ENCODE results near the gene LY6G5C.
A peak's percentile ranks its signal among the peaks of the same experiment; 100 is the strongest.

Gene LY6G5C

GRCh38 chr6:31702819-31703716 lies 22.2 kb upstream of the LY6G5C start, which contains the start of gene ABHD16A:
ABHD16A (minus strand) TSS chr6:31703324; CDS start chr6:31703281, 43 bp downstream.
- peaks cover 9% of the 10 kb centered on the region for H3K36me3 ChIP-seq (ENCODE audit: control insufficient read depth, insufficient read depth, low read length)
- H3K4me1 ChIP-seq (ENCODE audit: control insufficient read depth, insufficient read depth, low read length, poor library complexity, severe bottlenecking) = peaks cover 18% of the 10 kb centered on the region
- H3K4me3 ChIP-seq (ENCODE audit: insufficient read depth, low read depth, low read length, poor library complexity, severe bottlenecking) = peak within 1 kb of the TSS; percentile 91
- H3K27ac ChIP-seq (ENCODE audit: insufficient read depth, low read length, poor library complexity, severe bottlenecking) = peak within 1 kb of the TSS; percentile 99
- H3K9me3 ChIP-seq (ENCODE audit: control insufficient read depth, low read length) = no peaks in the 10 kb centered on the region
- H3K27me3 ChIP-seq (replicated peaks; ENCODE audit: control insufficient read depth, insufficient read depth, low read length, poor library complexity, severe bottlenecking) = no peaks in the 10 kb centered on the region
- DNase-seq = peak; percentile 89 to 94 (median 94)

DNA sequence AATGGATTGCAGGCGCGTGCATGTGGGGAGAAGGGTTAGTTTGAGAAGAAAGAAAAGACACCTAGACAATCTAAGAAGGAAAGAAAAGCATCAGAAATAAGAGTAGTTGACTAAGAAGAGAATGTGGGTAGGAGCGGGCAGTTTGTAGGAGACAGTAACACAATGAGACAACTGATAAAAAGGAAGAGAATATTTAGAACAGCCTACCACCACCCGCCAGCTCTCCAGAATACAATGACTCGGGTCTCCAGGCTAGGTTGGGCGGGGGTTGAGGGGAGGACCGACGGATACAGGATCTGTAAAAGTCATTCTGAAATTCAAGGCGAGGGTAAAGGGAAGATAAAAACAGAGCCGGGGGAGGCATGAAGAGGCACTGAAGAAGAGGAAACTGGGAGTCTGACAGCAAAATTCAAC lies 21.5 kb upstream of the LY6G5C start:
- peak overlapping the region; percentile 99 for H3K27ac ChIP-seq (ENCODE audit: insufficient read depth, low read length, poor library complexity, severe bottlenecking)
- peak overlapping the region; percentile 91 for H3K4me3 ChIP-seq (ENCODE audit: insufficient read depth, low read depth, low read length, poor library complexity, severe bottlenecking)
- no peaks in the 10 kb centered on the region for H3K9me3 ChIP-seq (ENCODE audit: control insufficient read depth, low read length)
- peaks cover 18% of the 10 kb centered on the region for H3K4me1 ChIP-seq (ENCODE audit: control insufficient read depth, insufficient read depth, low read length, poor library complexity, severe bottlenecking)
- no peaks in the 10 kb centered on the region for H3K27me3 ChIP-seq (replicated peaks; ENCODE audit: control insufficient read depth, insufficient read depth, low read length, poor library complexity, severe bottlenecking)
- peaks cover 9% of the 10 kb centered on the region for H3K36me3 ChIP-seq (ENCODE audit: control insufficient read depth, insufficient read depth, low read length)
- DNase-seq = no peak

- Histone ChIP-seq H3K9me3 (ENCODE audit: control insufficient read depth, low read length) (no peaks in the 10 kb centered on the region), H3K27me3 (replicated peaks; ENCODE audit: control insufficient read depth, insufficient read depth, low read length, poor library complexity, severe bottlenecking) (no peaks in the 10 kb centered on the region), H3K36me3 (ENCODE audit: control insufficient read depth, insufficient read depth, low read length) (peaks cover 11% of the 10 kb centered on the region), H3K27ac (ENCODE audit: insufficient read depth, low read length, poor library complexity, severe bottlenecking) (no peak overlapping the region), H3K4me1 (ENCODE audit: control insufficient read depth, insufficient read depth, low read length, poor library complexity, severe bottlenecking) (peaks cover 18% of the 10 kb centered on the region), H3K4me3 (ENCODE audit: insufficient read depth, low read depth, low read length, poor library complexity, severe bottlenecking) (peak overlapping the region; percentile 91)
- no peak for DNase-seq
Measured at GRCh38 chr6:31701666-31702404, 21.0 kb upstream of the LY6G5C start.

- H3K4me1 ChIP-seq (ENCODE audit: control insufficient read depth, insufficient read depth, low read length, poor library complexity, severe bottlenecking) = peaks cover 18% of the 10 kb centered on the region
- no peak for DNase-seq
- H3K27ac ChIP-seq (ENCODE audit: insufficient read depth, low read length, poor library complexity, severe bottlenecking) = no peak overlapping the region
- H3K27me3 ChIP-seq (replicated peaks; ENCODE audit: control insufficient read depth, insufficient read depth, low read length, poor library complexity, severe bottlenecking) = no peaks in the 10 kb centered on the region
- no peaks in the 10 kb centered on the region for H3K9me3 ChIP-seq (ENCODE audit: control insufficient read depth, low read length)
- peaks cover 20% of the 10 kb centered on the region for H3K36me3 ChIP-seq (ENCODE audit: control insufficient read depth, insufficient read depth, low read length)
- no peak overlapping the region for H3K4me3 ChIP-seq (ENCODE audit: insufficient read depth, low read depth, low read length, poor library complexity, severe bottlenecking)
Measured at GRCh38 chr6:31700740-31701401, 20.0 kb upstream of the LY6G5C start.

DNA sequence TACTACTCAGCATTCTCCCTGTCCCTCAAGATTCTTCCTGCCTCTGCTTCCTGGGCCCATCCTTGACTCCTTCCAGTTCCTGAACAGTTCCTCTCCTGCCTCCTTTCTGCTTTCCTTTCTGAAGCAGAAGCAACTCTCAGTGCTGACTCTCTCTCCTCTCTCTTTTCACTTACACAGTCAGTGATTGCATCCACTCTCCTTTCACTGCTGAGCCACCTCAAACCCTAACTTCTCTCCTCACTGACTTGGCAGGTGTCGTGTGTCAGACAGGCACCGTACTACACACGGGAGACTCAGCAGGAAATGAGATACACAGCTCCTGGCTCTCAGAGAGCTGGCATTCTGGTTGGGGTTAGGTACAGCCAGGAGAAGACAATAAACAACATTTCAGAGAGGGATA lies 16.7 kb upstream of the LY6G5C start:
- no peaks in the 10 kb centered on the region for H3K27me3 ChIP-seq (replicated peaks; ENCODE audit: control insufficient read depth, insufficient read depth, low read length, poor library complexity, severe bottlenecking)
- no peak overlapping the region for H3K27ac ChIP-seq (ENCODE audit: insufficient read depth, low read length, poor library complexity, severe bottlenecking)
- no peak for DNase-seq
- H3K36me3 ChIP-seq (ENCODE audit: control insufficient read depth, insufficient read depth, low read length) = peaks cover 43% of the 10 kb centered on the region
- H3K4me3 ChIP-seq (ENCODE audit: insufficient read depth, low read depth, low read length, poor library complexity, severe bottlenecking) = no peak overlapping the region
- peaks cover 17% of the 10 kb centered on the region for H3K4me1 ChIP-seq (ENCODE audit: control insufficient read depth, insufficient read depth, low read length, poor library complexity, severe bottlenecking)
- no peaks in the 10 kb centered on the region for H3K9me3 ChIP-seq (ENCODE audit: control insufficient read depth, low read length)

GRCh38 chr6:31693535-31693934 lies 12.7 kb upstream of the LY6G5C start:
- peaks cover 68% of the 10 kb centered on the region for H3K36me3 ChIP-seq (ENCODE audit: control insufficient read depth, insufficient read depth, low read length)
- no peaks in the 10 kb centered on the region for H3K27me3 ChIP-seq (replicated peaks; ENCODE audit: control insufficient read depth, insufficient read depth, low read length, poor library complexity, severe bottlenecking)

GRCh38 chr6:31692886-31693285 lies 12.0 kb upstream of the LY6G5C start:
- H3K27ac ChIP-seq (ENCODE audit: insufficient read depth, low read length, poor library complexity, severe bottlenecking) = no peak overlapping the region
- DNase-seq = no peak
- no peaks in the 10 kb centered on the region for H3K9me3 ChIP-seq (ENCODE audit: control insufficient read depth, low read length)
- H3K4me3 ChIP-seq (ENCODE audit: insufficient read depth, low read depth, low read length, poor library complexity, severe bottlenecking) = no peak overlapping the region
- no peaks in the 10 kb centered on the region for H3K4me1 ChIP-seq (ENCODE audit: control insufficient read depth, insufficient read depth, low read length, poor library complexity, severe bottlenecking)
- H3K27me3 ChIP-seq (replicated peaks; ENCODE audit: control insufficient read depth, insufficient read depth, low read length, poor library complexity, severe bottlenecking) = no peaks in the 10 kb centered on the region
- H3K36me3 ChIP-seq (ENCODE audit: control insufficient read depth, insufficient read depth, low read length) = peaks cover 74% of the 10 kb centered on the region

More at GRCh38 chr6:31693535-31693934, 12.7 kb upstream of the LY6G5C start:
- no peak for DNase-seq
- no peaks in the 10 kb centered on the region for H3K4me1 ChIP-seq (ENCODE audit: control insufficient read depth, insufficient read depth, low read length, poor library complexity, severe bottlenecking)
- H3K9me3 ChIP-seq (ENCODE audit: control insufficient read depth, low read length) = no peaks in the 10 kb centered on the region
- no peak overlapping the region for H3K4me3 ChIP-seq (ENCODE audit: insufficient read depth, low read depth, low read length, poor library complexity, severe bottlenecking)
- no peak overlapping the region for H3K27ac ChIP-seq (ENCODE audit: insufficient read depth, low read length, poor library complexity, severe bottlenecking)

DNA sequence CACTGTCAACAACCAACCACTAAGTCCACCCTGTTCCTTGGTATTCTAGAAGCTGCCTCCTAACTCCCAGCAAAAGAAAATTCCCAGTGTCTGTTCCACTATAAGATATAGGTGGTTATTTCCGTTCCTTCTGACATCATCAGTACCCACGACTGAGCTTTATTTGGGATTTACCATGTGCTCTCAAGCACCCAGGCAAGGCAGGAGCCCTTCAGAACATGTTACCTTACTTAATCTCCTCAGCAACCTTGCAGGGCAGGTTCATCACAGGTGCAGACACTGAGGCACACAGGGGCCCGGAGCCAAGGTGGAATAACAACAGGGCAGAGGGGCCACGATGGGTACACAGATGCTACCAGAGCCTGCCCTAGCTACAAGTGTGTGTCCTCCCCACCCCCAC lies 11.5 kb upstream of the LY6G5C start:
- H3K27ac ChIP-seq (ENCODE audit: insufficient read depth, low read length, poor library complexity, severe bottlenecking) = no peak overlapping the region
- H3K4me1 ChIP-seq (ENCODE audit: control insufficient read depth, insufficient read depth, low read length, poor library complexity, severe bottlenecking) = no peaks in the 10 kb centered on the region
- no peaks in the 10 kb centered on the region for H3K9me3 ChIP-seq (ENCODE audit: control insufficient read depth, low read length)
- H3K27me3 ChIP-seq (replicated peaks; ENCODE audit: control insufficient read depth, insufficient read depth, low read length, poor library complexity, severe bottlenecking) = no peaks in the 10 kb centered on the region
- peaks cover 79% of the 10 kb centered on the region for H3K36me3 ChIP-seq (ENCODE audit: control insufficient read depth, insufficient read depth, low read length)
- no peak for DNase-seq
- no peak overlapping the region for H3K4me3 ChIP-seq (ENCODE audit: insufficient read depth, low read depth, low read length, poor library complexity, severe bottlenecking)

GRCh38 chr6:31691564-31692108 lies 10.8 kb upstream of the LY6G5C start:
- Histone ChIP-seq H3K4me1 (ENCODE audit: control insufficient read depth, insufficient read depth, low read length, poor library complexity, severe bottlenecking) (no peaks in the 10 kb centered on the region), H3K36me3 (ENCODE audit: control insufficient read depth, insufficient read depth, low read length) (peaks cover 82% of the 10 kb centered on the region), H3K27ac (ENCODE audit: insufficient read depth, low read length, poor library complexity, severe bottlenecking) (no peak overlapping the region), H3K27me3 (replicated peaks; ENCODE audit: control insufficient read depth, insufficient read depth, low read length, poor library complexity, severe bottlenecking) (no peaks in the 10 kb centered on the region), H3K4me3 (ENCODE audit: insufficient read depth, low read depth, low read length, poor library complexity, severe bottlenecking) (no peak overlapping the region), H3K9me3 (ENCODE audit: control insufficient read depth, low read length) (no peaks in the 10 kb centered on the region)
- DNase-seq = no peak
